H9 (cell line): ENCODE data around the gene NEDD9. TPM values are rescaled to one million over a fixed set of nuclear protein-coding genes. Genes with fewer than 3 reads are reported as not detected.

Source experiments
- DNase-seq: peaks from one replicate; pipeline ENCODE4 v3.0.0-alpha.2; 2017
- H2AFZ ChIP-seq: one replicate; pipeline ENCODE4 v1.6.1; 2013; ENCODE audit warnings: mild to moderate bottlenecking, low read length, control low read depth, moderate library complexity
- H2AK5ac ChIP-seq: 2 replicates; pipeline ENCODE4 v1.6.1; 2013; ENCODE audit warnings: low read length, control low read depth, mixed read lengths; ENCODE audit not compliant: insufficient read length
- H2BK120ac ChIP-seq: one replicate; pipeline ENCODE4 v1.6.1; 2013; ENCODE audit warnings: low read depth, mild to moderate bottlenecking, low read length, control low read depth, inconsistent platforms; ENCODE audit not compliant: poor library complexity, severe bottlenecking
- H2BK12ac ChIP-seq: 2 replicates; pipeline ENCODE4 v1.6.1; 2013; ENCODE audit warnings: low read length, control low read depth, mixed read lengths, low read depth; ENCODE audit not compliant: insufficient read length
- H2BK15ac ChIP-seq: 2 replicates; pipeline ENCODE4 v1.6.1; 2013; ENCODE audit warnings: low read depth, low read length, control low read depth
- H2BK20ac ChIP-seq: one replicate; pipeline ENCODE4 v1.6.1; 2013; ENCODE audit warnings: low read depth, mild to moderate bottlenecking, low read length, control low read depth, inconsistent platforms; ENCODE audit not compliant: poor library complexity, severe bottlenecking
- H2BK5ac ChIP-seq: 2 replicates; pipeline ENCODE4 v1.6.1; 2013; ENCODE audit warnings: low read length, control low read depth, mixed read lengths; ENCODE audit not compliant: insufficient read length
- H3K14ac ChIP-seq: 2 replicates; pipeline ENCODE4 v1.6.1; 2013; ENCODE audit warnings: low read length, control low read depth; ENCODE audit not compliant: insufficient read depth
- H3K18ac ChIP-seq: 2 replicates; pipeline ENCODE4 v1.6.1; 2013; ENCODE audit warnings: low read depth, mild to moderate bottlenecking, mixed read lengths, low read length, control low read depth; ENCODE audit not compliant: insufficient read length
- H3K23ac ChIP-seq: 2 replicates; pipeline ENCODE4 v1.6.1; 2013; ENCODE audit warnings: low read length, control low read depth, mixed read lengths, low read depth; ENCODE audit not compliant: insufficient read length
- H3K23me2 ChIP-seq: 2 replicates; pipeline ENCODE4 v1.6.1; 2013; ENCODE audit warnings: low read depth, mild to moderate bottlenecking, mixed read lengths, low read length, control low read depth; ENCODE audit not compliant: insufficient read length, poor library complexity, severe bottlenecking
- H3K27ac ChIP-seq: 2 replicates; pipeline ENCODE4 v1.5.1; 2013; ENCODE audit warnings: low read length, control low read depth, mixed read lengths, low read depth; ENCODE audit not compliant: insufficient read length
- H3K27me3 ChIP-seq: 2 replicates; pipeline ENCODE4 v1.6.1; 2013; ENCODE audit warnings: low read length, control low read depth, inconsistent platforms; ENCODE audit not compliant: insufficient read depth
- H3K4ac ChIP-seq: 2 replicates; pipeline ENCODE4 v1.6.1; 2013; ENCODE audit warnings: low read depth, mild to moderate bottlenecking, control low read depth, inconsistent platforms, low read length, moderate library complexity
- H3K4me1 ChIP-seq: 2 replicates; pipeline ENCODE4 v1.6.1; 2013; ENCODE audit warnings: low read length, control low read depth, inconsistent platforms; ENCODE audit not compliant: insufficient read depth
- H3K4me2 ChIP-seq: 2 replicates; pipeline ENCODE4 v1.6.1; 2013; ENCODE audit warnings: low read length, control low read depth, mixed read lengths; ENCODE audit not compliant: insufficient read length, insufficient read depth
- H3K56ac ChIP-seq: 2 replicates; pipeline ENCODE4 v1.6.1; 2013; ENCODE audit warnings: low read depth, mild to moderate bottlenecking, mixed read lengths, low read length, control low read depth; ENCODE audit not compliant: insufficient read length
- H3K79me1 ChIP-seq: 2 replicates; pipeline ENCODE4 v1.6.1; 2013; ENCODE audit warnings: low read depth, mild to moderate bottlenecking, moderate library complexity, low read length, control low read depth, inconsistent platforms; ENCODE audit not compliant: insufficient read depth, poor library complexity, severe bottlenecking
- H3K79me2 ChIP-seq: 2 replicates; pipeline ENCODE4 v1.6.1; 2013; ENCODE audit warnings: low read length, control low read depth, inconsistent platforms; ENCODE audit not compliant: insufficient read depth
- H3K9ac ChIP-seq: 2 replicates; pipeline ENCODE4 v1.6.1; 2013; ENCODE audit warnings: low read length, control low read depth, mixed read lengths; ENCODE audit not compliant: insufficient read length; ENCODE audit errors: extremely low read depth
- H3K9me3 ChIP-seq: one replicate; pipeline ENCODE4 v1.6.1; 2013; ENCODE audit warnings: low read depth, low read length, inconsistent platforms; ENCODE audit not compliant: control insufficient read depth
- H3T11ph ChIP-seq: one replicate; pipeline ENCODE4 v1.6.1; 2013; ENCODE audit warnings: mild to moderate bottlenecking, low read length, control low read depth, inconsistent platforms
- H4K20me1 ChIP-seq: one replicate; pipeline ENCODE4 v1.6.1; 2013; ENCODE audit not compliant: control insufficient read depth, insufficient read length, insufficient read depth
- H4K5ac ChIP-seq: 2 replicates; pipeline ENCODE4 v1.6.1; 2013; ENCODE audit warnings: low read depth, mild to moderate bottlenecking, mixed read lengths, low read length, control low read depth; ENCODE audit not compliant: insufficient read length
- H4K8ac ChIP-seq: replicated peaks from 2 replicates; pipeline ENCODE4 v1.6.1; 2013; ENCODE audit warnings: low read length, control low read depth, mixed read lengths, low read depth; ENCODE audit not compliant: insufficient read length
- H4K91ac ChIP-seq: 2 replicates; pipeline ENCODE4 v1.6.1; 2013; ENCODE audit warnings: low read depth, mild to moderate bottlenecking, moderate library complexity, mixed read lengths, low read length, control low read depth; ENCODE audit not compliant: insufficient read length
- H3K27ac Mint-ChIP-seq, 3 experiments: 2 replicates in 2 of 3; 3 replicates in 1 of 3; pipeline ENCODE4 v1.8.0; 2020 to 2021; ENCODE audit warnings: mixed read lengths in 3 of 3, mild to moderate bottlenecking in 1 of 3, moderate library complexity in 1 of 3
- H3K27me3 Mint-ChIP-seq: 2 replicates; pipeline ENCODE4 v1.8.0; 2021; ENCODE audit warnings: low read depth, mild to moderate bottlenecking, moderate library complexity, mixed read lengths
- H3K36me3 Mint-ChIP-seq, 3 experiments: 2 replicates in 2 of 3; 3 replicates in 1 of 3; pipeline ENCODE4 v1.8.0; 2020 to 2021; ENCODE audit warnings: low read depth in 3 of 3, mixed read lengths in 3 of 3; ENCODE audit not compliant: insufficient read depth in 1 of 3
- H3K4me1 Mint-ChIP-seq, 2 experiments: 2 replicates each; pipeline ENCODE4 v1.8.0; 2020; ENCODE audit warnings: mixed read lengths in 2 of 2
- H3K4me3 Mint-ChIP-seq, 2 experiments: 2 replicates in 1 of 2; 3 replicates in 1 of 2; pipeline ENCODE4 v1.8.0; 2020 to 2021; ENCODE audit warnings: mild to moderate bottlenecking in 2 of 2, mixed read lengths in 2 of 2, moderate library complexity in 1 of 2
- H3K9me3 Mint-ChIP-seq, 2 experiments: 2 replicates in 1 of 2; 3 replicates in 1 of 2; pipeline ENCODE4 v1.8.0; 2020; ENCODE audit warnings: mild to moderate bottlenecking in 2 of 2, mixed read lengths in 2 of 2, moderate library complexity in 1 of 2
- CTCF ChIP-seq: fragments of 200-600 bp; sonication (generic); conservative IDR thresholded peaks from 3 replicates; pipeline ENCODE4 v1.8.0; 2021; ENCODE audit warnings: antibody characterized with exemption, mild to moderate bottlenecking
- WGBS: extraction: QIAGEN DNeasy Blood & Tissue Kit; methylation state at CpG from one replicate; pipeline ENCODE4 v1.1.7; 2013; ENCODE audit warnings: missing lambda C conversion rate, low lambda C conversion rate, mixed read lengths; ENCODE audit not compliant: insufficient read length; ENCODE audit errors: extremely low coverage; 5-methylcytosine and 5-hydroxymethylcytosine counted together
- total RNA-seq: library from RNA; stranded (reverse); gene quantifications from 2 replicates; pipeline ENCODE4 v1.2.1, GENCODE V29; 2021

Gene NEDD9
- total RNA-seq, 1 experiment from 2014 or later, result 5.5 TPM

DNA sequence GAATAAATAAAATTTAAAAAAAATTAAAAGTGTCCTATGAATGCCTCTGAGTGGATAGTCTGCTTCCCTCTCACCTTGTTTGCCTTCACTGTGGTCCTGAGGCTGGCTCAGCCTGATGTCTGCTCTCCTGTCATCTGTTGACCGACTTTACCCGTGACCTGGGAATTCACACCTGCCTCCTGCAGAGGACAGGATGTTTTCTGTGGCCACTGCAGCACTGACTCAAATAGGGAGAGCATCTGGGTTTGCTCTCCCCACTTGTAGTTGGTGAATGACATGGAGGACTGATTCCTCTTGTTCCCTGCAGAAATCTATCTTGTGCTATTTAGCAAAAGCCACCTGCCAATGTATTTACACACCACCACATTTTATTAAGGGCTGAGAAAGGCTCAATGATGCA, 68.5 kb downstream of the NEDD9 start:
- no peak overlapping the region for H4K91ac ChIP-seq
- no peak overlapping the region for H4K5ac ChIP-seq
- no peak overlapping the region for H3K27ac ChIP-seq
- no peak overlapping the region for H2BK12ac ChIP-seq
- H3K4ac ChIP-seq, result no peak overlapping the region
- no peaks in the 10 kb centered on the region for H3K27me3 Mint-ChIP-seq
- no CpG with 5 or more reads among the region's 2 CpGs for WGBS
- H3T11ph ChIP-seq, result no peak overlapping the region
- no peaks in the 10 kb centered on the region for H3K9me3 Mint-ChIP-seq
- H3K9me3 ChIP-seq, result no peaks in the 10 kb centered on the region
- no peaks in the 10 kb centered on the region for H4K20me1 ChIP-seq
- H3K27me3 ChIP-seq, result no peaks in the 10 kb centered on the region
- H2BK20ac ChIP-seq, result no peak overlapping the region
- no peak overlapping the region for H3K18ac ChIP-seq
- no peak overlapping the region for H2BK5ac ChIP-seq
- DNase-seq, result no peak
- no peaks in the 10 kb centered on the region for H3K79me1 ChIP-seq
- no peaks in the 10 kb centered on the region for H3K79me2 ChIP-seq
- H3K56ac ChIP-seq, result no peak overlapping the region
- no peak overlapping the region for H3K27ac Mint-ChIP-seq
- H2BK120ac ChIP-seq, result no peak overlapping the region
- no peak overlapping the region for H3K9ac ChIP-seq
- H2AK5ac ChIP-seq, result no peak overlapping the region
- no peak overlapping the region for H4K8ac ChIP-seq
- H3K23me2 ChIP-seq, result no peaks in the 10 kb centered on the region
- H2AFZ ChIP-seq, result no peak overlapping the region
- H3K23ac ChIP-seq, result no peak overlapping the region
- no peak overlapping the region for H2BK15ac ChIP-seq
- H3K4me1 ChIP-seq, result peaks cover 4% of the 10 kb centered on the region; the same call in 1 of the 2 replicates
- H3K4me1 Mint-ChIP-seq, result peaks cover 16 to 17% of the 10 kb centered on the region in 2 experiments
- TF ChIP-seq CTCF, result no peak
- H3K4me3 Mint-ChIP-seq, result no peak overlapping the region
- H3K14ac ChIP-seq, result no peak overlapping the region
- no peaks in the 10 kb centered on the region for H3K36me3 Mint-ChIP-seq
- H3K4me2 ChIP-seq, result no peak overlapping the region
